ENCODE data around the gene SCYGR8.

The SCYGR8 gene

GRCh38 chr2:227710986-227711385 lies 34.7 kb upstream of the SCYGR8 start:
- no peaks in the 10 kb centered on the region for H3K27me3 ChIP-seq (ENCODE audit: insufficient read depth, low read length, poor library complexity)
- no peaks in the 10 kb centered on the region for H3K36me3 ChIP-seq (ENCODE audit: insufficient read depth, low read length)
- TF ChIP-seq EZH2 (IDR thresholded peaks at IDR 0.05; ENCODE audit: borderline replicate concordance, low read depth, low read length, severe bottlenecking) (no peak), CTCF (IDR thresholded peaks at IDR 0.05; ENCODE audit: borderline replicate concordance, extremely low read depth, low read length, poor library complexity, severe bottlenecking) (no peak)
- H3K27ac ChIP-seq (ENCODE audit: low read length): no peak overlapping the region
- H3K4me1 ChIP-seq (ENCODE audit: insufficient read depth, low read length): no peaks in the 10 kb centered on the region
- no peaks in the 10 kb centered on the region for H3K79me2 ChIP-seq (ENCODE audit: insufficient read depth, low read length)
- no peaks in the 10 kb centered on the region for H3K9me3 ChIP-seq (ENCODE audit: insufficient read depth, low read length, severe bottlenecking)
- no peak overlapping the region for H3K9ac ChIP-seq (ENCODE audit: low read depth, low read length)
- no peaks in the 10 kb centered on the region for H4K20me1 ChIP-seq (ENCODE audit: insufficient read depth, low read length)
- H2AFZ ChIP-seq (ENCODE audit: low read depth, low read length): no peak overlapping the region
- no peak for ATAC-seq (ENCODE audit: insufficient read depth, low read depth)
- no peak overlapping the region for H3K4me2 ChIP-seq (ENCODE audit: insufficient read depth, low read length)
- no peak overlapping the region for H3K4me3 ChIP-seq (ENCODE audit: low read depth in 1 of 2, low read length in 2 of 2)
- DNase-seq: no peak

- Histone ChIP-seq H3K9ac (ENCODE audit: low read depth, low read length) (no peak overlapping the region), H3K27me3 (ENCODE audit: insufficient read depth, low read length, poor library complexity) (no peaks in the 10 kb centered on the region), H3K4me1 (ENCODE audit: insufficient read depth, low read length) (no peaks in the 10 kb centered on the region), H3K4me2 (ENCODE audit: insufficient read depth, low read length) (no peak overlapping the region), H3K79me2 (ENCODE audit: insufficient read depth, low read length) (no peaks in the 10 kb centered on the region), H3K9me3 (ENCODE audit: insufficient read depth, low read length, severe bottlenecking) (no peaks in the 10 kb centered on the region), H3K36me3 (ENCODE audit: insufficient read depth, low read length) (no peaks in the 10 kb centered on the region), H3K27ac (ENCODE audit: low read length) (no peak overlapping the region), H3K4me3 (ENCODE audit: low read depth in 1 of 2, low read length in 2 of 2) (no peak overlapping the region), H4K20me1 (ENCODE audit: insufficient read depth, low read length) (no peaks in the 10 kb centered on the region), H2AFZ (ENCODE audit: low read depth, low read length) (no peak overlapping the region)
- TF ChIP-seq EZH2 (IDR thresholded peaks at IDR 0.05; ENCODE audit: borderline replicate concordance, low read depth, low read length, severe bottlenecking) (no peak), CTCF (IDR thresholded peaks at IDR 0.05; ENCODE audit: borderline replicate concordance, extremely low read depth, low read length, poor library complexity, severe bottlenecking) (no peak)
- ATAC-seq (ENCODE audit: insufficient read depth, low read depth) (no peak), DNase-seq (no peak)
These were observed 32.4 kb upstream of the SCYGR8 start for GRCh38 chr2:227713291-227713690.

GRCh38 chr2:227716501-227716900 lies 29.2 kb upstream of the SCYGR8 start:
- Histone ChIP-seq H3K36me3 (ENCODE audit: insufficient read depth, low read length) (no peaks in the 10 kb centered on the region), H3K4me2 (ENCODE audit: insufficient read depth, low read length) (no peak overlapping the region), H2AFZ (ENCODE audit: low read depth, low read length) (no peak overlapping the region), H3K27ac (ENCODE audit: low read length) (no peak overlapping the region), H3K9ac (ENCODE audit: low read depth, low read length) (no peak overlapping the region), H4K20me1 (ENCODE audit: insufficient read depth, low read length) (no peaks in the 10 kb centered on the region), H3K4me1 (ENCODE audit: insufficient read depth, low read length) (no peaks in the 10 kb centered on the region), H3K79me2 (ENCODE audit: insufficient read depth, low read length) (no peaks in the 10 kb centered on the region), H3K9me3 (ENCODE audit: insufficient read depth, low read length, severe bottlenecking) (no peaks in the 10 kb centered on the region), H3K4me3 (ENCODE audit: low read depth in 1 of 2, low read length in 2 of 2) (no peak overlapping the region), H3K27me3 (ENCODE audit: insufficient read depth, low read length, poor library complexity) (no peaks in the 10 kb centered on the region)
- no peak for TF ChIP-seq CTCF (IDR thresholded peaks at IDR 0.05; ENCODE audit: borderline replicate concordance, extremely low read depth, low read length, poor library complexity, severe bottlenecking)
- TF ChIP-seq EZH2 (IDR thresholded peaks at IDR 0.05; ENCODE audit: borderline replicate concordance, low read depth, low read length, severe bottlenecking): no peak
- ATAC-seq (ENCODE audit: insufficient read depth, low read depth): no peak
- no peak for DNase-seq
